Retinal pigment epithelial cell (primary cell): ENCODE data around the gene DARS1.

ENCODE experiments used
- DNase-seq: peaks from one replicate; pipeline ENCODE4 v3.0.0-alpha.2; 2010; ENCODE audit warnings: low read depth
- H3K4me3 ChIP-seq: 2 replicates; pipeline ENCODE4 v1.5.1; 2011; ENCODE audit warnings: mild to moderate bottlenecking, low read length, control low read depth, moderate library complexity
- TF ChIP-seq, protein P1 (sequence below): conservative IDR thresholded peaks from 2 replicates; pipeline ENCODE4 v1.5.1; 2011; ENCODE audit warnings: low read depth, low read length, control low read depth, inconsistent platforms

The DARS1 gene

DNA sequence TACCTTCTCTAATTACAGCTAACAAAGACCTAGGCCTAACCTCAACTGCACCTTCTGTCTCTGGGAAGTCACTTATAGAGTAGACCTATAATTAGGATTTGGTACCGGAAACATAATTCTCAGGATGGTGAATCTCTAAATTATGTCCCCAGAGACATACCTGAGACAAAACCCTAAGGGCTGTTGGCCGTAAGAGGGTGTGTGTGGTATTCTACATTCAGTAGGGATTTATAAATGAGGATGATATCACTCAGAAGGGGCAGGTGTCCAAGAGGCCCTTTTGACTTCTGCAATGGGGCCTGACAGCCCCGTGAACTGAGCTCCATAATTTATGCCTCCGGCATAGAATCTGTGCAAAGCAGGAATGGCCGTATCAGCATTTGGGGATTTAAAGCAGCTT is 13.5 kb upstream of the DARS1 start:
- TF ChIP-seq, protein P1, sequence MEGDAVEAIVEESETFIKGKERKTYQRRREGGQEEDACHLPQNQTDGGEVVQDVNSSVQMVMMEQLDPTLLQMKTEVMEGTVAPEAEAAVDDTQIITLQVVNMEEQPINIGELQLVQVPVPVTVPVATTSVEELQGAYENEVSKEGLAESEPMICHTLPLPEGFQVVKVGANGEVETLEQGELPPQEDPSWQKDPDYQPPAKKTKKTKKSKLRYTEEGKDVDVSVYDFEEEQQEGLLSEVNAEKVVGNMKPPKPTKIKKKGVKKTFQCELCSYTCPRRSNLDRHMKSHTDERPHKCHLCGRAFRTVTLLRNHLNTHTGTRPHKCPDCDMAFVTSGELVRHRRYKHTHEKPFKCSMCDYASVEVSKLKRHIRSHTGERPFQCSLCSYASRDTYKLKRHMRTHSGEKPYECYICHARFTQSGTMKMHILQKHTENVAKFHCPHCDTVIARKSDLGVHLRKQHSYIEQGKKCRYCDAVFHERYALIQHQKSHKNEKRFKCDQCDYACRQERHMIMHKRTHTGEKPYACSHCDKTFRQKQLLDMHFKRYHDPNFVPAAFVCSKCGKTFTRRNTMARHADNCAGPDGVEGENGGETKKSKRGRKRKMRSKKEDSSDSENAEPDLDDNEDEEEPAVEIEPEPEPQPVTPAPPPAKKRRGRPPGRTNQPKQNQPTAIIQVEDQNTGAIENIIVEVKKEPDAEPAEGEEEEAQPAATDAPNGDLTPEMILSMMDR = no peak
- H3K4me3 ChIP-seq = no peak overlapping the region
- DNase-seq = no peak

DNA sequence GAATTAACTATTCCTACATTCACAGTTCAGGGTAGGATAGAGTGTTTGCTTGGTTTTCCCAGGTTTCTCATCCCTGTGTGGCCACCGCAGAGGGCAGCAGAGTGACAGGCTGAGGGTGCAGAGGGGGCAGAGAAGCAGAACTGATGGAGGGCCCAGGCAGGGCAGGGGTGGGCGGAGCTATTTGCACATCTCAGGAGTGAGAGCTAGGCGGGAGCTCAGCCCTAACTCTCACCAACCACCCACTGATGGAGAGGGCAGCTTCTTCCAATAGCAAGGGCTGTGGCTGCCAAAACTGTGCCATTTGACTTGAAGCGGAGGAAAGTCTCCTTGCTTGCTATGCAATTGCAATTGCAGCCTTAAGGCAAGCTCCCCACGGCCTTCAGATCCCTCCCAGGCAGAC is 12.0 kb upstream of the DARS1 start:
- DNase-seq = no peak
- TF ChIP-seq, protein P1 = peak; percentile 39
- no peak overlapping the region for H3K4me3 ChIP-seq

DNA sequence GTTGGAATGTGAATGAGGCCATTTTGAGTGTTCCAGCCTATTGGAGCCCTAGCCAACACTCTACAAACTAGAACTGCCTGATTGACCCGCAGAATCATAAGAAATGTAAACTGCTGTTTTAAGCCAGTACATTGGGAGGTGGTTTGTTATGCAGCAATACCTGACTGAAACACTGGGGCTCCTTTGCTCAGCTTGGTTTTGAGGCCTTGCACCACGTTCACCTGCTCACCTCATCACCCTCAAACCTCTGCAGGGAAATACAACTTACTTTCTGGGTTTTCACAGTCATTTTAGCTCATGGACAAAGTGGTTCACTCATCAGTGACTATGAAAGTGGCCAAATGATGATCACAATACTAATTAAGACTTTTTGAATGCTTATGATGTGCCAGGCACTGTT is 10.9 kb upstream of the DARS1 start:
- TF ChIP-seq, protein P1 = no peak
- no peak overlapping the region for H3K4me3 ChIP-seq
- DNase-seq = no peak

DNA sequence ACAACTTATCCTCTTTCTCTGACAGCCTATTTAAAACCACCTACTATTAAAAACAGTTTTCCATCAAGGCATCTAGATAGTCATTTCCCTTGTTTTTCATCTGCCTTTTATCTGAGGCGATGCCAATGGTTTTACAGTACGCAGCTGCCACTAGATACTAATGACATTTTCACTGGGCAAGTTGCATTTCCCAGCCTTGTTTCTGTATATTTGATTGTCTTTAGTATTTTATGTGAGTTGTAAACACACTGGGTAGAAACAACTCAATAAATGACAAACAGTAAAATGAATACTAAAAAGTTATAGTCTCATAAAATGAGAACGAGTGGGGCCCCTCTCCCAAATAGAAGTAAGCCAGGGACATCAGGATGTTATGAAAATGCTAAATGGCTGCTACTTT is 8.9 kb upstream of the DARS1 start:
- no peak for DNase-seq
- no peak overlapping the region for H3K4me3 ChIP-seq
- TF ChIP-seq, protein P1 = no peak

DNA sequence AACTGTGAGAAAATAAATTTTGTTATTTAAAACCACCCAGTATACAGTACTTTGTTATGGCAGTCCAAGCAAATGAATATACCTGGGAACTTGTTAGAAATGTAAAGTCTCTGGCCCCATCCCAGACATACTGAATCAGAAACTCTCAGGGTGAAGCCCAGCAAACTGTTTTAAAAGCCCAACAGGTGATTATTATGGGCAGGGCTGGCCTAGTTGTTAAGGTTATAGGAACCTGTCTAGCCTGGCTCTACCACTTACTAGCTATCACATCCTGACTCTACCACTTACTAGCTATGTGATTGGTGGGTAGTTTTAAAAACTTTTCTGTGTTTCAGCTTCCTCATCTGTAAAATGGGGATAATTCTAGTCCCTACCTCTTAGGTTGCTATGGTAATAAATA is 8.0 kb upstream of the DARS1 start:
- H3K4me3 ChIP-seq = no peak overlapping the region
- TF ChIP-seq, protein P1 = no peak
- no peak for DNase-seq

DNA sequence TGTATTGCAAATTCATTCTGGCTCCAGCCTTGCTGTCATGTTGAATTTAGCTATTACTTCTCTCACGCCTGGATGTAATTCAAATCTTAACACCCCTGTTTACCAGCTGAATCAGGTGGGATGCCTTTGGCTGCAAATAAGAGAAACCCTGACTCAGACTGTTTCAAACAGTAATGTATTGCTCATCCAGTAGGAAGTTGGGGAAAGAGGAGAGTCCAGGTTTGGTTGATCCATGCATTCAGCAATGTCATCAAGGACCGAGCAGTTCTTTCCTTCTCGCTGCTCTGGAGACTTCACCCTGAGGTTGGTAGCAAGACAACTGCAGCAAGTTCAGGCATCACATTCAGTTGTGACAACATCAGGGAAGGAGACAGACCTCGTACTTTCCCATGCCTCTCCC is 6.4 kb upstream of the DARS1 start:
- no peak overlapping the region for H3K4me3 ChIP-seq
- TF ChIP-seq, protein P1 = no peak
- DNase-seq = no peak

DNA sequence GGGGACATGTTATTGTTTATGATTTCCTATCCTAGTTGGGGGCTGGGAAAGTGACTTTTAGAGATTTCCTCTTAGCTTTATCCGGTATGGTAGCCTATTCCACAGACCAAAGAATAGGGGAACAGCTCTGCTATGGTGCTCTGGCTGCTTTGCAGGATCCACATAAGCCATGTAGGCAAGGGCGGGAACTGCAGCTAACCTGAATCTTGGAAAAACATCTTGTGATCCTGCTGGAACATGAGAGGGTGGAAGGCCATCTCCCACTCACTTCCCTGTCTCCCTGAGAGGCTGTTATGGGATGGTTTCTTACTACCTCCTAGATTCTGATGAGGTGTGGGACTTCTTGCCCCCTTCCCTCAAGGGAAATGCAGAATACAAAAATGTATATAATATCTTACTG is 2.0 kb upstream of the DARS1 start:
- DNase-seq = no peak
- TF ChIP-seq, protein P1 = no peak
- H3K4me3 ChIP-seq = no peak overlapping the region
